GM18873 (cell line): ENCODE data around the gene PLD1.

ENCODE experiments used
- ATAC-seq: cut with Tn5 transposase; IDR thresholded peaks from one replicate; pipeline ENCODE4 v1.9.1; 2021; ENCODE audit warnings: mild to moderate bottlenecking, moderate library complexity, moderate number of reproducible peaks; ENCODE audit not compliant: unreplicated experiment, low FRiP score

Gene PLD1

GRCh38 chr3:171776411-171776810 is 33.9 kb downstream of the PLD1 start:
- ATAC-seq = no peak

GRCh38 chr3:171775943-171776342 is 34.3 kb downstream of the PLD1 start:
- no peak for ATAC-seq

- no peak for ATAC-seq
These were observed 35.8 kb downstream of the PLD1 start for GRCh38 chr3:171774521-171774920.

GRCh38 chr3:171772427-171773056 is 37.7 kb downstream of the PLD1 start:
- ATAC-seq = no peak

- ATAC-seq = no peak
These were observed 39.3 kb downstream of the PLD1 start for GRCh38 chr3:171770689-171771620.

GRCh38 chr3:171769461-171769860 is 40.8 kb downstream of the PLD1 start:
- no peak for ATAC-seq

- ATAC-seq = no peak
These were observed 41.3 kb downstream of the PLD1 start for GRCh38 chr3:171768986-171769385.

GRCh38 chr3:171768281-171768900 is 41.9 kb downstream of the PLD1 start:
- no peak for ATAC-seq

GRCh38 chr3:171765511-171765887 is 44.8 kb downstream of the PLD1 start:
- ATAC-seq = no peak

- no peak for ATAC-seq
These were observed 46.9 kb downstream of the PLD1 start for GRCh38 chr3:171763392-171763791.

- ATAC-seq = no peak
These were observed 49.8 kb downstream of the PLD1 start for GRCh38 chr3:171760477-171760876.

GRCh38 chr3:171758109-171758508 is 52.2 kb downstream of the PLD1 start:
- no peak for ATAC-seq

- ATAC-seq = no peak
These were observed 52.8 kb downstream of the PLD1 start for GRCh38 chr3:171757361-171758034.

- no peak for ATAC-seq
These were observed 54.6 kb downstream of the PLD1 start for GRCh38 chr3:171755656-171756055.

GRCh38 chr3:171755015-171755589 is 55.2 kb downstream of the PLD1 start:
- no peak for ATAC-seq

GRCh38 chr3:171753665-171754408 is 56.4 kb downstream of the PLD1 start:
- ATAC-seq = no peak

GRCh38 chr3:171753025-171753472 is 57.2 kb downstream of the PLD1 start:
- no peak for ATAC-seq

- ATAC-seq = no peak
These were observed 58.0 kb downstream of the PLD1 start for GRCh38 chr3:171752329-171752728.

- no peak for ATAC-seq
These were observed 61.2 kb downstream of the PLD1 start for GRCh38 chr3:171749124-171749523.
